Activated B cell treated with CpG ODN at 0.5 μM for 24 hours (primary cell): ENCODE data around the gene ATCAY. TPM values are rescaled to one million over a fixed set of nuclear protein-coding genes. Genes with fewer than 3 reads are reported as not detected.
A peak's percentile ranks its signal among the peaks of the same experiment; 100 is the strongest.
"Not testable (repeated sequence)": the region's sequence is repeated elsewhere in the genome, so short reads cannot be mapped to it uniquely, and the experiment has no call there.

Experiments used
- ATAC-seq: fragments of 200-7000 bp; cut with Tn5 transposase; one replicate; pipeline ENCODE4 v1.10.0; 2021; ENCODE audit warnings: low read depth, mild to moderate bottlenecking, moderate library complexity
- CTCF ChIA-PET: fragments of 350-600 bp; sonication (Branson Sonifier 250); formaldehyde crosslinking; loops from one replicate; lab custom pipeline; 2021; ENCODE audit warnings: antibody characterized with exemption; lab: Charles Lee
- POLR2A ChIA-PET: fragments of 350-600 bp; sonication (Branson Sonifier 250); formaldehyde crosslinking; loops from one replicate; lab custom pipeline; 2021; ENCODE audit warnings: antibody characterized with exemption; lab: Charles Lee
- DNase-seq: peaks from one replicate; pipeline ENCODE4 v3.0.0; 2022
- H3K27ac Mint-ChIP-seq: one replicate; pipeline ENCODE4 v1.8.0; 2020; ENCODE audit warnings: mixed read lengths
- H3K27me3 Mint-ChIP-seq: one replicate; pipeline ENCODE4 v1.8.0; 2021; ENCODE audit warnings: mixed read lengths
- H3K36me3 Mint-ChIP-seq: one replicate; pipeline ENCODE4 v1.8.0; 2021; ENCODE audit warnings: low read depth, mixed read lengths
- H3K4me1 Mint-ChIP-seq: one replicate; pipeline ENCODE4 v1.8.0; 2021; ENCODE audit warnings: mixed read lengths
- H3K4me3 Mint-ChIP-seq: one replicate; pipeline ENCODE4 v1.8.0; 2020; ENCODE audit warnings: mild to moderate bottlenecking, mixed read lengths
- H3K9me3 Mint-ChIP-seq: one replicate; pipeline ENCODE4 v1.8.0; 2020; ENCODE audit warnings: mixed read lengths
- CTCF ChIP-seq: fragments of 200-600 bp; IDR thresholded peaks from one replicate; pipeline ENCODE4 v1.8.0; 2022; ENCODE audit warnings: antibody characterized with exemption, mild to moderate bottlenecking
- intact Hi-C: fragments of 100-400 bp; cut with micrococcal nuclease; formaldehyde crosslinking; loops from one replicate; pipeline ENCODE4 v1.15.1; 2024
- total RNA-seq: library from RNA; stranded (reverse); gene quantifications from 2 replicates; pipeline ENCODE4 v1.2.3, GENCODE V29; 2022

ATCAY gene
- total RNA-seq, 1 donor from 2014 or later = not detected

GRCh38 chr19:3863648-3864047 is 16.8 kb upstream of the ATCAY start:
- ChIA-PET POLR2A (no interaction called here), CTCF (no interaction called here)
- intact Hi-C loops = no loop called here
- no peak overlapping the region for H3K4me3 Mint-ChIP-seq
- peaks cover 21% of the 10 kb centered on the region for H3K27me3 Mint-ChIP-seq
- TF ChIP-seq CTCF = no peak
- DNase-seq (no peak), ATAC-seq (no peak)
- H3K27ac Mint-ChIP-seq = no peak overlapping the region
- no peaks in the 10 kb centered on the region for H3K4me1 Mint-ChIP-seq
- H3K36me3 Mint-ChIP-seq = no peaks in the 10 kb centered on the region
- no peaks in the 10 kb centered on the region for H3K9me3 Mint-ChIP-seq

GRCh38 chr19:3866910-3867638 is 13.4 kb upstream of the ATCAY start:
- TF ChIP-seq CTCF = no peak
- Mint-ChIP-seq H3K27me3 (peaks cover 38% of the 10 kb centered on the region), H3K4me3 (no peak overlapping the region), H3K4me1 (peaks cover 7% of the 10 kb centered on the region), H3K36me3 (no peaks in the 10 kb centered on the region), H3K27ac (no peak overlapping the region), H3K9me3 (no peaks in the 10 kb centered on the region)
- ATAC-seq = no peak
- DNase-seq = no peak
- intact Hi-C loops = no loop called here
- CTCF ChIA-PET = interaction anchor here (1.1 kb wide), 1 partner anchor 18 kb away, joined by 3 read pairs; no protein-coding TSS in a partner anchor
- POLR2A ChIA-PET = interaction anchor here (0.6 kb wide), 1 partner anchor 64 kb away, joined by 4 read pairs; no protein-coding TSS in a partner anchor

DNA sequence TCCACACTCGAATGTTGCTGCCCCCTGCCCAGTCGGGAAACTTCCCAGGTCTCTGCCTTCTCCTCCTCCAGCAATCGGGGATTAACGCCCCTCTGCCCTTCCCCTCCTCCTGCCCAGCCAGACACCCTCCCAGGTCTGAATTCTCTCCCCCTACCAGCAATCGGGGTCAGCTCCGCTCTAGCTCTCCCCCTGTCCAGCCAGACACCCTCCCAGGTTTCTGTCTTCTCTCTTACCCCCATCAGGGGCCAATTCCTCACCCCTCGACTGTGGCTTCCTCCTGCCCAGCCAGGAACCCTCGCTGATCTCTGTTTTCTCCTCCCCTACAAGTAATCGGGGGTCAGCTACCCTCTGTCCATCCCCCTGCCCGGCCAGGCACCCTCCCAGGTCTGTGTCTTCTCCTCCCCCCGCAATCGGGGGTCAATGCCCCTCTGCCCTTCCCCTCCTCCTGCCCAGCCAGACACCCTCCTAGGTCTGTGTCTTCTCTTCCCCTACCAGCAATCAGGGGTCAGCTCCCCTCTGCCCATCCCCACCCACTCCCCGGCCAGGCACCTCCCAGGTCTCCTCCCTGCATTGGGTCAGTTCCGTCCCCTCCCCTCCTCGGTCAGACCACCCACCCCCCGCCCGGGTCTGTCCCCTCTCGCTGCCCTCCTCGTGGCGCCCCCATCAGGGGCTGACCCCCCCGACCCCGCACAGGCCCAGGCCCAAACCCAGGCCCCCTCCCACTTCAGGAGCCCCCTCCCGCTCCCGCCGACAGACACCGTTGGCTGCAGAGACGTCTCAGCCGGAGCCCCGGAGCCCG is 12.3 kb upstream of the ATCAY start:
- Mint-ChIP-seq H3K4me3 (no peak overlapping the region), H3K27ac (no peak overlapping the region), H3K9me3 (no peaks in the 10 kb centered on the region), H3K27me3 (peaks cover 38% of the 10 kb centered on the region), H3K36me3 (no peaks in the 10 kb centered on the region), H3K4me1 (peaks cover 7% of the 10 kb centered on the region)
- DNase-seq (no peak), ATAC-seq (no peak)
- intact Hi-C loops = no loop called here
- ChIA-PET CTCF (no interaction called here), POLR2A (no interaction called here)
- no peak for TF ChIP-seq CTCF

- no peak for TF ChIP-seq CTCF
- Mint-ChIP-seq H3K4me1 (peaks cover 7% of the 10 kb centered on the region), H3K36me3 (no peaks in the 10 kb centered on the region), H3K27me3 (peaks cover 38% of the 10 kb centered on the region), H3K9me3 (no peaks in the 10 kb centered on the region), H3K4me3 (peak within 1 kb of the TSS; percentile 15), H3K27ac (no peak within 1 kb of the TSS)
- ATAC-seq (no peak), DNase-seq (no peak)
- intact Hi-C loops = no loop called here
- ChIA-PET CTCF (no interaction called here), POLR2A (no interaction called here)
Measured at GRCh38 chr19:3868770-3869456, 11.6 kb upstream of the ATCAY start, which contains the start of gene ZFR2. Gene ZFR2 (minus strand): TSS chr19:3869038. CDS start chr19:3869017, 21 bp downstream.

GRCh38 chr19:3873151-3873550 is 7.3 kb upstream of the ATCAY start:
- H3K27ac Mint-ChIP-seq = no peak overlapping the region
- CTCF ChIA-PET = no interaction called here

GRCh38 chr19:3874695-3875094 is 5.8 kb upstream of the ATCAY start:
- DNase-seq, H3K27ac Mint-ChIP-seq, H3K36me3 Mint-ChIP-seq, H3K9me3 Mint-ChIP-seq, H3K4me3 Mint-ChIP-seq, ATAC-seq, POLR2A ChIA-PET, intact Hi-C loops, H3K4me1 Mint-ChIP-seq, CTCF ChIA-PET: not testable (repeated sequence)
- H3K27me3 Mint-ChIP-seq = peaks cover 18% of the 10 kb centered on the region

More at GRCh38 chr19:3873151-3873550, 7.3 kb upstream of the ATCAY start:
- no peak for DNase-seq
- intact Hi-C loops = no loop called here
- Mint-ChIP-seq H3K27me3 (peaks cover 19% of the 10 kb centered on the region), H3K4me1 (peaks cover 7% of the 10 kb centered on the region), H3K4me3 (no peak overlapping the region), H3K36me3 (no peaks in the 10 kb centered on the region), H3K9me3 (no peaks in the 10 kb centered on the region)
- ATAC-seq = no peak
- no peak for TF ChIP-seq CTCF
- POLR2A ChIA-PET = no interaction called here
